Skin of body (tissue), 3 donors: Measurements from ENCODE around the gene TRAPPC1. TPM values are rescaled to one million over a fixed set of nuclear protein-coding genes. Genes with fewer than 3 reads are reported as not detected.

Source experiments
- DNase-seq: peaks from one replicate; lab custom pipeline; 2025; lab: John Stamatoyannopoulos, UW
- small RNA-seq: library from RNA; depleted of rRNA; stranded (forward); fragments of <200 nt; gene quantifications from one replicate; pipeline ENCODE3, GENCODE V24; 2014; ENCODE audit warnings: low replicate concordance
- total RNA-seq: library from RNA; depleted of rRNA; stranded (reverse); fragments of >200 nt; gene quantifications from one replicate; pipeline ENCODE4 v1.2.3, GENCODE V29; 2014

The TRAPPC1 gene
- total RNA-seq, 1 donor from 2014 or later, result 26.0 TPM

DNA sequence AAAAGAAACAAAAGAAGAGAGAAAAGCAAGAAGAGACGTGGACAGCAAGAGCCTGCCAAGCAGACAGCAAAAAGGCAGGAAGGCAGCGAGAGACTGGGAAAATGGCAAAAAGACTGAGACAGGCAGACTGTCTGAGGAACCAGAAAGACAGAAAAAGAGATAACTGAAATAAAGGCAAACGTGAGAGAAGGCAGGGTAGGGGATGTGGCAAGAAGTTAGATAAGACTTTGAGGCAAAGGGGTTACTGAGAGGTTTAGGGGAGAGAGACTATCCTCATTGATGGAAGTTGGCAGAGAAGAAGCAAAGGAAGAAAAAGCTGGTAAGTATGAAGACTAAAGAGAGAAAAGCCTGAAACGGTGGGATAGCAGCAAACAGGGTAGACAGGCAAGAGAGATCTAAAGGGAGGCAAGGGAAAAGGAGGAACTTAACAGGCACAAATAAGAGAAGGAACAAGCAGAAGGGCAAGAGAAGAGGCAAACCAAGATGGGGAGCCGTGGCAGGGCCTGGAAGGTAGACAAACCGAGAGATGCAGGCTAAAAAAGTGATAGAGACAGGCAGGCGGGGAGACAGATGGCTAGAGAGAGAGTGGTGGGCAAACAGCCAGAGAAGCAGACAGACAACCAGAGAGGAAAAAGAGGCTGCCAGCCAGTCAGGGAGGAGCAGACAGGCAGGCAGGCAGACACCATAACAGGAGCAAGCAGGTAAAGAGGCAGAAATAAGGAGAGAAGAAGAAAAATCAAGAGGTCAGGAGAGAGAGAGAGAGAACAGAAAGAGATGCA is 50.3 kb downstream of the TRAPPC1 start:
- DNase-seq, result no peak

Small RNAs within 50 kb of the gene (small RNA-seq; reads per million reads assigned to genes)
- 13.7 reads per million, percentile 93 among the genes with 10 or more reads in this experiment for gene SCARNA21

Other genes with a start within 250 kb of the TRAPPC1 start
- 30.2 TPM for gene TP53, start 244.5 kb downstream of the TRAPPC1 start, total RNA-seq
- gene WRAP53, start 243.5 kb downstream of the TRAPPC1 start, total RNA-seq, result 3.2 TPM
- gene EFNB3, start 226.7 kb downstream of the TRAPPC1 start, total RNA-seq, result 3.9 TPM
- gene DNAH2, start 214.2 kb downstream of the TRAPPC1 start, total RNA-seq, result 0.10 TPM
- 30.6 TPM for gene KDM6B, start 97.7 kb downstream of the TRAPPC1 start, total RNA-seq
- 3.6 TPM for gene TMEM88, start 76.9 kb downstream of the TRAPPC1 start, total RNA-seq
- 39.9 TPM for gene NAA38, start 74.4 kb downstream of the TRAPPC1 start, total RNA-seq
- gene CYB5D1, start 73.9 kb downstream of the TRAPPC1 start, total RNA-seq, result 7.7 TPM
- gene CHD3, start 43.2 kb downstream of the TRAPPC1 start, total RNA-seq, result 111 TPM
- gene RNF227, start 15.7 kb downstream of the TRAPPC1 start, total RNA-seq, result 9.3 TPM
- gene KCNAB3, start 2.1 kb downstream of the TRAPPC1 start, total RNA-seq, result 2.2 TPM
- gene CNTROB, start 260 bp upstream of the TRAPPC1 start, total RNA-seq, result 25.4 TPM
- 0.39 TPM for gene GUCY2D, start 70.7 kb upstream of the TRAPPC1 start, total RNA-seq
- gene ALOX15B, start 107.1 kb upstream of the TRAPPC1 start, total RNA-seq, result 0.89 TPM
- 10.9 TPM for gene ALOX12B, start 155.8 kb upstream of the TRAPPC1 start, total RNA-seq
- gene ALOXE3, start 186.6 kb upstream of the TRAPPC1 start, total RNA-seq, result 3.2 TPM
- gene HES7, start 192.2 kb upstream of the TRAPPC1 start, total RNA-seq, result 0.10 TPM
- 83.5 TPM for gene PER1, start 220.5 kb upstream of the TRAPPC1 start, total RNA-seq
- 18.0 TPM for gene VAMP2, start 231.0 kb upstream of the TRAPPC1 start, total RNA-seq
- 21.6 TPM for gene TMEM107, start 244.4 kb upstream of the TRAPPC1 start, total RNA-seq